ENCODE data around the gene HVCN1. TPM values are rescaled to one million over a fixed set of nuclear protein-coding genes. Genes with fewer than 3 reads are reported as not detected.
A peak's percentile ranks its signal among the peaks of the same experiment; 100 is the strongest.
"Not testable (repeated sequence)": the region's sequence is repeated elsewhere in the genome, so short reads cannot be mapped to it uniquely, and the experiment has no call there.

HVCN1 gene, protein sequence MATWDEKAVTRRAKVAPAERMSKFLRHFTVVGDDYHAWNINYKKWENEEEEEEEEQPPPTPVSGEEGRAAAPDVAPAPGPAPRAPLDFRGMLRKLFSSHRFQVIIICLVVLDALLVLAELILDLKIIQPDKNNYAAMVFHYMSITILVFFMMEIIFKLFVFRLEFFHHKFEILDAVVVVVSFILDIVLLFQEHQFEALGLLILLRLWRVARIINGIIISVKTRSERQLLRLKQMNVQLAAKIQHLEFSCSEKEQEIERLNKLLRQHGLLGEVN
- polyA plus RNA-seq (2013, experiment 1 of 2), result 4.6 TPM
- polyA plus RNA-seq (2013, experiment 2 of 2), result 4.3 TPM

DNA sequence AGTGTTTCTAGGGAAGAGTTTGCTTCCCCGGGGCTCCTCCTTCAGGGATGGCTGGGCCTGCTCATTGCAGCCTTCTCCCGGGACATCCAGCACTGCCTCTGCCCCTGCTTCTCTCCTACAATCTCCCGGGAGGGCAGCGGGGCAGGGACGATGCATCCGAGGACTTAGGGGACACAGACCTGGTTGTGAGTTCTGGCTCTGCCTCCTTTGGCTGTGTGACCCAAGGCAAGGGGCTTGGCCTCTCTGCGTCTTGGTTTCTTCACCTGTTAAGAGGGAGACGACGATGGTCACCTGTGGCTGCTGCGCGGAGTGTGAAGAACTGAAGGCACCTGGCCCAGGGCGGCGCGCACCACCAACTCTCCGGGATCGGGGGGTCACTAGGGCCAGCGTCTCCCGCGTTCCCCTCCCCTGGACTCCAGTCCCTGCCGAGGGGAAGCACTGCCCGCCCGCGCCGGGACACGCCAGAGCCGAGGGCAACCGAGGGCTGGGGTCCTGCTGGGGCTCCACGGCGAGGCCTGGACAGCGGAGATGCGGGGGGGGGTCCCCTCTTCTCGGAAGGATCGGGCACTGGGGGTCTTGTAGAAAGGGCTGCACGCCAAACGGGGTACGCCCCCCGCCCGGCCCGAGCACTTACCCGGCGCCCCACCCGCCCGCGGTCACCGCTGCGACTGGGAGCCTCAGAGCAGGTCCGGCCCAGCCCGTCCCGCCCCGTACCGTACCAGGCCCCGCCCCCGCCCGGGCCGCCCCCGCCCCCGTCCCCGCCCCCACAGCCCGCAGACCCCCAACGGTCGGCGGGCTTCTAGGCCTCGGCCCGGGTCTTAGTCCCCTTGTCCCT lies at the start of gene HVCN1:
HVCN1 (minus strand) TSS at position 670 of the 835 bp plus-strand sequence. CDS start 5,870 bp downstream, outside the sequence.
- Histone ChIP-seq H2BK5ac (ENCODE audit: low read length) (peak within 1 kb of the TSS; percentile 99), H2BK15ac (replicated peaks; ENCODE audit: low read depth) (no peak within 1 kb of the TSS), H3K4me2 (ENCODE audit: low read length) (peak within 1 kb of the TSS; percentile 96), H3K36me3 (ENCODE audit: control insufficient read depth, insufficient read depth, low read length) (no peaks in the 10 kb centered on the region), H3K4me3 (ENCODE audit: low read length) (peak within 1 kb of the TSS; percentile 40), H3K23ac (ENCODE audit: low read length) (no peak within 1 kb of the TSS), H4K8ac (ENCODE audit: low read depth, low read length) (no peak within 1 kb of the TSS), H3K27me3 (ENCODE audit: insufficient read depth, low read length, poor library complexity) (no peaks in the 10 kb centered on the region), H4K5ac (ENCODE audit: low read length) (no peak within 1 kb of the TSS), H3K4me1 (ENCODE audit: control insufficient read depth, low read depth, low read length) (peaks cover 6% of the 10 kb centered on the region), H3K4ac (ENCODE audit: low read depth, low read length) (peak within 1 kb of the TSS; percentile 26), H3K79me1 (ENCODE audit: low read length) (no peaks in the 10 kb centered on the region), H2AK5ac (ENCODE audit: low read length) (no peak within 1 kb of the TSS), H3K9ac (ENCODE audit: low read length) (peak within 1 kb of the TSS; percentile 95), H3K79me2 (ENCODE audit: control insufficient read depth, insufficient read depth, low read length) (no peaks in the 10 kb centered on the region), H3K27ac (ENCODE audit: low read depth, low read length) (peak within 1 kb of the TSS; percentile 86), H2BK120ac (ENCODE audit: low read depth, low read length) (no peak within 1 kb of the TSS), H3K18ac (ENCODE audit: low read length) (peak within 1 kb of the TSS; percentile 44), H3K56ac (ENCODE audit: low read length) (peak within 1 kb of the TSS; percentile 100)
- DNase-seq, result peak; percentile 23
- no CpG with 5 or more reads among the region's 64 CpGs for WGBS (ENCODE audit: extremely low coverage, insufficient coverage, low lambda C conversion rate)

DNA sequence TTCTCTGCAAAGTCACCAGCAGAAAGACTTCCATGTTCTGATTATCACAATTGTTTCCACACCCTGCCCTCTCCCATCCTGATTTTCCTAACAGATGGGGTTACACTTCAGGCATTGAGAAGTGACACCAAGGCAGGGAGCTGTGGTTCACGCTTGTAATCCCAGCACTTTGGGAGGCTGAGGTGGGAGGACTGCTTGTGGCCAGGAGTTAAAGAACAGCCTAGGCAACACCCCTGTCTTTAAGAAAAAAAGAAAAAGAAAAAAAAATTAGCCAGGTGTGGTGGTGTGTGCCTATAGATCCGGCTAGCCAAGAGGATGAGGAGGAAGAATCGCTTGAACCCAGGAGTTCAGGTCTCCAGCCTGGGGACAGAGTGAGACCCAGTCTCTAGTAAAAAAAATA lies 48.6 kb upstream of the HVCN1 start:
- H3K27ac ChIP-seq (ENCODE audit: low read depth, low read length), result no peak overlapping the region
- H2AK5ac ChIP-seq (ENCODE audit: low read length), result no peak overlapping the region
- H4K5ac ChIP-seq (ENCODE audit: low read length), result no peak overlapping the region
- no peak overlapping the region for H3K4me2 ChIP-seq (ENCODE audit: low read length)
- H3K36me3 ChIP-seq (ENCODE audit: control insufficient read depth, insufficient read depth, low read length), result peaks cover 2% of the 10 kb centered on the region
- H3K56ac ChIP-seq (ENCODE audit: low read length), result peak overlapping the region; percentile 34
- H3K4ac ChIP-seq (ENCODE audit: low read depth, low read length), result no peak overlapping the region
- no peak overlapping the region for H3K4me3 ChIP-seq (ENCODE audit: low read length)
- H4K8ac ChIP-seq (ENCODE audit: low read depth, low read length), result no peak overlapping the region
- no peaks in the 10 kb centered on the region for H3K27me3 ChIP-seq (ENCODE audit: insufficient read depth, low read length, poor library complexity)
- no peak overlapping the region for H2BK15ac ChIP-seq (replicated peaks; ENCODE audit: low read depth)
- H3K79me1 ChIP-seq (ENCODE audit: low read length), result peaks cover 5% of the 10 kb centered on the region
- H2BK5ac ChIP-seq (ENCODE audit: low read length), result no peak overlapping the region
- H2BK120ac ChIP-seq (ENCODE audit: low read depth, low read length), result no peak overlapping the region
- H3K9ac ChIP-seq (ENCODE audit: low read length), result no peak overlapping the region
- no CpG with 5 or more reads among the region's 3 CpGs for WGBS (ENCODE audit: extremely low coverage, insufficient coverage, low lambda C conversion rate)
- H3K18ac ChIP-seq (ENCODE audit: low read length), result no peak overlapping the region
- peaks cover 4% of the 10 kb centered on the region for H3K4me1 ChIP-seq (ENCODE audit: control insufficient read depth, low read depth, low read length)
- no peak overlapping the region for H3K23ac ChIP-seq (ENCODE audit: low read length)
- peaks cover 89% of the 10 kb centered on the region for H3K79me2 ChIP-seq (ENCODE audit: control insufficient read depth, insufficient read depth, low read length)
- DNase-seq, result peak; percentile 37

DNA sequence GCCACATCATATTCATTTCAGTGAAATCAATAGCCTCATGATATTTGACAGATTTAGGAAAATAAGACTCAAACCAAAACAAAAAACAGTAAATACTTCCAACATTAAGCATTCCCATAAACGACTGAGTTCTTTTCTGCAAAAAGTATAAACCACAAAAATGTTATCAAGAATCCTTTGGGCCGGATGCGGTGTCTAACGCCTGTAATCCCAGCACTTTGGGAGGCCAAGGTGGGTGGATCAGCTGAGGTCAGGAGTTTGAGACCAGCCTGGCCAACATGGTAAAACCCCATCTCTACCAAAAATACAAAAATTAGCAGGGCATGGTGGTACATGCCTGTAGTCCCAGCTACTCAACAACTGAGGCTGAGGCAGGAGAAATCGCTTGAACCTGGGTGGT lies 48.1 kb upstream of the HVCN1 start:
- not testable (repeated sequence) for H3K27me3 ChIP-seq (ENCODE audit: insufficient read depth, low read length, poor library complexity); H2BK5ac ChIP-seq (ENCODE audit: low read length); H3K23ac ChIP-seq (ENCODE audit: low read length); H3K36me3 ChIP-seq (ENCODE audit: control insufficient read depth, insufficient read depth, low read length); H3K9ac ChIP-seq (ENCODE audit: low read length); H3K27ac ChIP-seq (ENCODE audit: low read depth, low read length); H3K4me3 ChIP-seq (ENCODE audit: low read length); H2BK15ac ChIP-seq (replicated peaks; ENCODE audit: low read depth); H3K4me1 ChIP-seq (ENCODE audit: control insufficient read depth, low read depth, low read length); H3K79me1 ChIP-seq (ENCODE audit: low read length); H3K4ac ChIP-seq (ENCODE audit: low read depth, low read length); DNase-seq; H2BK120ac ChIP-seq (ENCODE audit: low read depth, low read length); H4K5ac ChIP-seq (ENCODE audit: low read length); H3K56ac ChIP-seq (ENCODE audit: low read length); H4K8ac ChIP-seq (ENCODE audit: low read depth, low read length); H3K18ac ChIP-seq (ENCODE audit: low read length); H3K4me2 ChIP-seq (ENCODE audit: low read length); H2AK5ac ChIP-seq (ENCODE audit: low read length)
- WGBS (ENCODE audit: extremely low coverage, insufficient coverage, low lambda C conversion rate), result no CpG with 5 or more reads among the region's 5 CpGs
- H3K79me2 ChIP-seq (ENCODE audit: control insufficient read depth, insufficient read depth, low read length), result peaks cover 88% of the 10 kb centered on the region

DNA sequence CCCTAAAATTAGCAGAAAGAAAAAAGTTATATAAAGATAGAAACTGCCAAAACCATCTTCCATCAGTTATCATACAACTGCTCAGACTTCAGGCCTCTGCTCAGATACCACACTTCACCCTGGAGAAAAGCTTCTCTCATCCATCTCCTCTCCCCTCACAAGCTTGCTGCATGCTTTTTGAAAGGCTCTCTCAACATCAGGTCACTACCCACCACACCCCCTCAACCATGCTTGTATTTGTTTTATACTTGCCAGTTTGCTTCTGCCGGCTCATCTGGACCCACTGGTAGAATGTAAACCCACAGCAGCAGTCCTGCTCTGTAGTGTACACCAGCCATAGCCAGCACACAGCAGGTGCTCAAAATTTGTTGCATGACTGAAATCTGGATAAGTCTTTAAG lies 45.0 kb upstream of the HVCN1 start:
- Histone ChIP-seq H3K27ac (ENCODE audit: low read depth, low read length) (no peak overlapping the region), H2BK15ac (replicated peaks; ENCODE audit: low read depth) (no peak overlapping the region), H3K56ac (ENCODE audit: low read length) (no peak overlapping the region), H4K8ac (ENCODE audit: low read depth, low read length) (no peak overlapping the region), H3K4me3 (ENCODE audit: low read length) (no peak overlapping the region), H3K36me3 (ENCODE audit: control insufficient read depth, insufficient read depth, low read length) (peaks cover 7% of the 10 kb centered on the region), H3K9ac (ENCODE audit: low read length) (no peak overlapping the region), H3K18ac (ENCODE audit: low read length) (no peak overlapping the region), H2AK5ac (ENCODE audit: low read length) (no peak overlapping the region), H3K27me3 (ENCODE audit: insufficient read depth, low read length, poor library complexity) (no peaks in the 10 kb centered on the region), H3K4me2 (ENCODE audit: low read length) (no peak overlapping the region), H4K5ac (ENCODE audit: low read length) (no peak overlapping the region), H2BK5ac (ENCODE audit: low read length) (no peak overlapping the region), H3K4me1 (ENCODE audit: control insufficient read depth, low read depth, low read length) (peaks cover 4% of the 10 kb centered on the region), H3K79me2 (ENCODE audit: control insufficient read depth, insufficient read depth, low read length) (peaks cover 75% of the 10 kb centered on the region), H3K79me1 (ENCODE audit: low read length) (peaks cover 7% of the 10 kb centered on the region), H3K4ac (ENCODE audit: low read depth, low read length) (no peak overlapping the region), H2BK120ac (ENCODE audit: low read depth, low read length) (no peak overlapping the region), H3K23ac (ENCODE audit: low read length) (no peak overlapping the region)
- no CpG with 5 or more reads among the region's 1 CpG for WGBS (ENCODE audit: extremely low coverage, insufficient coverage, low lambda C conversion rate)
- no peak for DNase-seq

DNA sequence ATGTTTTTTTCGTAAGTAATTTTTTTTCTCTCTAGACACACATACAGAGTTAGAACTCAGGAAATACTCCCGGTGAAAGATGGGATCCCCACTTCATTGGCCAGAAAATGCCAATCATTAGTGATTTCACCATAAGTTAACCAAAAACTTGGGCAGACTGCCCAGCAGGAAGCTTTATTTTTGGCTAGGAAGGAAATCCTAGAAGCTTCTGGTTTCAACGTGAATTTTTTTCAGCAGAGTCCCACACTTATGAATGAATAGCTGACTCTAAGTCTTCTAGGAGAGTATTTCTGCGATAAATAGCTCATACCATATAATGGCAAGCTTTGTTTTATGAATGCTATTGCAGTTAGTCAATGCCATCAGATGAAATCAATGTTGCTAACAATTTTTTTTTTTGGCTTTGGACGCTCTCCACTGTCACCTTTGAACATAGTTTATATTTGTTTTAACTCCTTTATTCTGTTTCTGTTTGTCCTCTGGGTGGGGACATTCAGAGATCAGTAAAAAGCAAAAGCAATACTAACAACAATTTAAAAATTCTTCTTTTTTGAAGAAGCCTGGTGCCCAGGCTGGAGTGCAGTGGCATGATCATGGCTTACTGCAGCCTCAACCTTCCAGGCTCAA lies 44.3 kb upstream of the HVCN1 start:
- Histone ChIP-seq H4K5ac (ENCODE audit: low read length) (no peak overlapping the region), H3K18ac (ENCODE audit: low read length) (no peak overlapping the region), H3K4me1 (ENCODE audit: control insufficient read depth, low read depth, low read length) (no peaks in the 10 kb centered on the region), H3K4me2 (ENCODE audit: low read length) (no peak overlapping the region), H3K4ac (ENCODE audit: low read depth, low read length) (no peak overlapping the region), H2BK15ac (replicated peaks; ENCODE audit: low read depth) (no peak overlapping the region), H3K56ac (ENCODE audit: low read length) (no peak overlapping the region), H2AK5ac (ENCODE audit: low read length) (no peak overlapping the region), H2BK120ac (ENCODE audit: low read depth, low read length) (no peak overlapping the region), H3K4me3 (ENCODE audit: low read length) (no peak overlapping the region), H3K27ac (ENCODE audit: low read depth, low read length) (no peak overlapping the region), H3K79me2 (ENCODE audit: control insufficient read depth, insufficient read depth, low read length) (peaks cover 75% of the 10 kb centered on the region), H3K27me3 (ENCODE audit: insufficient read depth, low read length, poor library complexity) (no peaks in the 10 kb centered on the region), H3K9ac (ENCODE audit: low read length) (no peak overlapping the region), H3K79me1 (ENCODE audit: low read length) (peaks cover 7% of the 10 kb centered on the region), H4K8ac (ENCODE audit: low read depth, low read length) (no peak overlapping the region), H2BK5ac (ENCODE audit: low read length) (no peak overlapping the region), H3K36me3 (ENCODE audit: control insufficient read depth, insufficient read depth, low read length) (peaks cover 9% of the 10 kb centered on the region), H3K23ac (ENCODE audit: low read length) (no peak overlapping the region)
- no peak for DNase-seq
- WGBS (ENCODE audit: extremely low coverage, insufficient coverage, low lambda C conversion rate), result no CpG with 5 or more reads among the region's 5 CpGs

All from mesendoderm (in vitro differentiated cells).